ENCODE results near the gene AVL9. TPM values are rescaled to one million over a fixed set of nuclear protein-coding genes. Genes with fewer than 3 reads are reported as not detected.
"Not testable (repeated sequence)": the region's sequence is repeated elsewhere in the genome, so short reads cannot be mapped to it uniquely, and the experiment has no call there.

Gene AVL9
- total RNA-seq, 1 experiment from 2014 or later = 29.2 TPM

DNA sequence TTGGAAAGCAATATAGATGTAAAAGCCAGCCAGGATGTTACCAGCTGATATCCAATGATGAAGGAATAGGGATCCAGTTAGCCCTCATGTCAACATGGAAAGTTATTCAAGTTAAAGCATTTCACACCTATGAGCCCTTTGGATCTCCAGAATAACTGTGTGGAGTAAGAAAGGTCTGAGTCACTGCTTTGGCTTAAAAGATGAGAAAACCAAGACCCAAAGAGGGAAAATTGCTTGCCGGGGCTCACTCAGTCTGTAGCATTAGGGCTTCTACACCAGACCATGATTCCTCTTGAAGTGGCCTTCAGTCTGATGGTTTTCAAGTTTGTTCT lies 17.7 kb upstream of the AVL9 start:
- Histone ChIP-seq H3K36me3 (no peaks in the 10 kb centered on the region), H3K4me3 (no peak overlapping the region), H3K27me3 (no peaks in the 10 kb centered on the region), H3K4me1 (no peaks in the 10 kb centered on the region), H3K27ac (no peak overlapping the region), H3K9me3 (replicated peaks) (no peaks in the 10 kb centered on the region)
- DNase-seq = no peak

DNA sequence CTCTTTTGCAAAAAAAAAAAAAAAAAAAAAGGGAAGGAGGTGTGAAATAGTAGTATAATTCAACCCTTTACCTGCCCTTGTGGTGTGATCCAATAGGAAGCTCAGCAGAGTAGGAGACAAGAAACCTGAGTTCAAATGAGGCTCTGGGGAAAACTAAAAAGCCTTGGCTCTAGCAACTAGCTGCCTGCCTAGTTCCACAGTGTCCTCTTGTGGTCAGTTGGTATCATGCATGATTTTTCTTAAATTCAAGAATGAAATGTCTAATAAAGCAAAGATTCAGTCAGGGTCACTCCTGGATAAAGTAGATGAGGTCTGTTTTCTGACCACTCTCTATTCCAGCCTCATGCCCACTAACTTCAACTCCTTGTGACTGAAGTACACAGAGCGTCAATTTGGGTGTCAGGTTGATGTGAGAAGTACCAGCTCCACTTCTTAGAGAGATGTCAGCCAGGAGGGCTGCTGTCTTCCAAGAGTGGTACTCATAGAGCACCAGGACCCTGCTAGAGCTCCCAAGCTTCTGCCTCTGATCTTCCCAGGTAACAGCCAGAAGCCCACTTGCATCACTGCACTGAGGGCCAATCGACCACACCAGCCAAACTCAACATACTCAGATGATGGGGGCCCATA lies 15.6 kb upstream of the AVL9 start:
- DNase-seq = peak; percentile 39 to 73
- H3K36me3 ChIP-seq = no peaks in the 10 kb centered on the region
- H3K4me3 ChIP-seq = no peak overlapping the region
- H3K9me3 ChIP-seq (replicated peaks) = no peaks in the 10 kb centered on the region
- no peaks in the 10 kb centered on the region for H3K27me3 ChIP-seq
- no peak overlapping the region for H3K27ac ChIP-seq
- H3K4me1 ChIP-seq = no peaks in the 10 kb centered on the region

DNA sequence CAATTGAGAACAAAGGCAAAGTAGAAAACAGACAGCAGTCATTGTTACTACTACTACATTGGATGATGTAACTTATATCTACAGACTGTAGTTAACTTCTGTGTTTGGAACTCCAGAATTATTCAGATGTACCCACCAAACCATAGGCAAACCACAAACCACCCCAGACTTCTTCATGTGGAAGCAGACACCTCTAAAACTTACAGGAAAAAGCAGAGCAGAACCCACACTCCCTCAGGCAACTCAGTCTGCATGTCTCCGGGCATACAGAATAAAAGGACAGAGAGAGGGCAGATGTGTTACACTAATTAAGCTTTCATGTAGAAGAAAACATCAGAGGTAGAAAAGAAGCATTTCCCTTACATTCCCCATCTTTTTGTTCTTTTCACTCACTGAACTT lies 14.1 kb upstream of the AVL9 start:
- Histone ChIP-seq H3K4me3 (no peak overlapping the region), H3K4me1 (no peaks in the 10 kb centered on the region), H3K9me3 (replicated peaks) (no peaks in the 10 kb centered on the region), H3K36me3 (peaks cover under 1% of the 10 kb centered on the region; the same call in 1 of the 2 replicates), H3K27ac (no peak overlapping the region), H3K27me3 (no peaks in the 10 kb centered on the region)
- DNase-seq = no peak

DNA sequence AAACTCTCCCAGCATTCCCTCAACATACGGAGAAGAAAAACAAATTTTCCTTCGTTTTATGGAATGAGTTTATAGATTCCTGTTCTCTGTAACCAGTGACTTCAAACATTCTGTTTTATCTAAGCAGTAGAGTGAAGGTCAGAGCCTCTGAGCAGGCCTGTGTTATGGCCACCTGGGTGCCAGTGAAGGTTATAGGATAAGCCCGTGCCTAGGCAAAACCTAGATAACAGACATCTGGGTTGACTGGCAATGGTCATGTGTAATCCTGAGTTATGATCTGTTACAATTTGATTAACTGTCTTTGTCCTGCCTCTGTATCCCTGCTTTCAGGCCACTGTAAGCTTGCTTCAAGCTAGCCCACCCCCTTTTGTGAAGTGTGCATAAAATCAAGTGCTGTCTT lies 13.4 kb upstream of the AVL9 start:
- peaks cover 8% of the 10 kb centered on the region for H3K36me3 ChIP-seq
- no peaks in the 10 kb centered on the region for H3K4me1 ChIP-seq
- no peak overlapping the region for H3K4me3 ChIP-seq
- H3K27me3 ChIP-seq = no peaks in the 10 kb centered on the region
- H3K9me3 ChIP-seq (replicated peaks) = no peaks in the 10 kb centered on the region
- no peak overlapping the region for H3K27ac ChIP-seq
- DNase-seq = no peak

DNA sequence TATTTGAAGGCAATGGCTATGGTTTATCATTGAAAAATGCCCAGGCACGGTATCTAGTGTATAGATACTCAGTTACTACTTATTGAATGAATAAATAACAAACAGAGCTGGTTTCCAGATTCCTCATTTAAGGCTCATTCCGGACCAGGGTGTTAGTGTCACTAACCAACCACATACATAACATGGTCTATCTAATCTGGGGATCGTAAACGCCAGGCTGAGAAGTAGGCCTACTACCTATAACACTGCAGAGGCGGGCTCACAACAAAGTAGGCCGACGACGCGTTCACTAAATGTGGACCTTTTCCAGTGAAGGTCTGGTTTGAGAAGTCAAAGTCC lies 5.5 kb upstream of the AVL9 start:
- Histone ChIP-seq H3K36me3 (peaks cover 15% of the 10 kb centered on the region), H3K27me3 (no peaks in the 10 kb centered on the region), H3K9me3 (replicated peaks) (no peaks in the 10 kb centered on the region), H3K27ac (peak overlapping the region; percentile 75), H3K4me1 (no peaks in the 10 kb centered on the region; the same call in 1 of the 2 replicates), H3K4me3 (peak overlapping the region; percentile 83)
- DNase-seq = no peak

DNA sequence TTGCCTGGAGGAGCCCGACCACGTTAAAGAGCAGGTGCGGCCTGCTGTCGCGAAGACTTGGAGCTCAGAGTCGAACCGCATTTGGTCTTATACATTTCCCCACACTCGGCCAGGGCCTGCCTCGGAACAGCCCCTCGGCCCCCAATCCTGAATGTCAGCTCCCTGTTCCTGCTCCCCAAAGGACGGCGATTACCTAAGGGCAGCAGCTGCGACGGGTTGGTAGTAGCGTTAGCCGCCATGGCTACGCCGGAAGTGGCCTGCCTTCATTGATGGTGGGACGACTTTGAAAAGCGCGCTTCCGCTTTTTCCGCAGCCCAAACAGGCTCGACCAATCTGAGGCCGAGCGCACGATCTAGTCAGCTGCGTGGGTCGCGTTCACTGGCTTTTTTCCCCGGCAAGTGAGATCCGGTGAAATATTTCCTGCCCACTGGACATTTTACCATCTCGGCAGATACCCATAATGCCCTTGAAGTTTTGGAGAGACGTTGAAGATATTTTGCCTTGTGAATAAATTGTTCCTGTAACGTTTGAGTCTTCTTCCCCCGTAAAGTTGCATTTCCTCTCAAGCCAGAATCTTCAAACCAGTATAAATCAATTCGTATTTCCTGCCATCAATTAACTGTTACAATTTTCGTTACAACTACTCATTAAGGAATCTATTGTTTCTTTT lies 5.0 kb upstream of the AVL9 start, which contains the start of gene LSM5:
LSM5 (minus strand) TSS at position 254 of the 670 bp plus-strand sequence; CDS start at position 239, 15 bp downstream.
- Histone ChIP-seq H3K9me3 (replicated peaks) (no peaks in the 10 kb centered on the region), H3K4me3 (peak within 1 kb of the TSS; percentile 83), H3K36me3 (peaks cover 15% of the 10 kb centered on the region), H3K4me1 (no peaks in the 10 kb centered on the region; the same call in 1 of the 2 replicates), H3K27ac (peak within 1 kb of the TSS; percentile 75), H3K27me3 (no peaks in the 10 kb centered on the region)
- peak; percentile 95 to 97 for DNase-seq

DNA sequence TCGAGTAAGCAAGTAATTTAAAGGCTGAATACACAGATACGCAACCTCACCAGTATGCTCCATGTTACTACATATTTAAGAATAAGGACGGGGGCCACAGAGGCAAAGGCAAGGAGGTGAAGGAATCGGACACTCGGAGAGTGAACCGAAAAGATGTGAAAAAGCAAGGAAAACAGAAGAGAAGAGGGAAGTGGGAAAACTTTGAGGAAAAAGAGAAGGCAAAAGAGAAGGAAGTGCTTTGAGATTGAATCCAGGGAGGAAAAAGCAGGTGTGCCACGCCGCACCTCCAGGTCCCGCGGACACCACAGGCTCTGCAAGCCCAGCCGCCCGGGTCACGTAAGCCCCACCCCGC lies 367 bp upstream of the AVL9 start:
- H3K4me3 ChIP-seq = peak overlapping the region; percentile 98
- DNase-seq = no peak
- H3K27ac ChIP-seq = no peak overlapping the region
- no peaks in the 10 kb centered on the region for H3K4me1 ChIP-seq
- H3K27me3 ChIP-seq = no peaks in the 10 kb centered on the region
- no peaks in the 10 kb centered on the region for H3K9me3 ChIP-seq (replicated peaks)
- peaks cover 2% of the 10 kb centered on the region; the same call in 1 of the 2 replicates for H3K36me3 ChIP-seq

DNA sequence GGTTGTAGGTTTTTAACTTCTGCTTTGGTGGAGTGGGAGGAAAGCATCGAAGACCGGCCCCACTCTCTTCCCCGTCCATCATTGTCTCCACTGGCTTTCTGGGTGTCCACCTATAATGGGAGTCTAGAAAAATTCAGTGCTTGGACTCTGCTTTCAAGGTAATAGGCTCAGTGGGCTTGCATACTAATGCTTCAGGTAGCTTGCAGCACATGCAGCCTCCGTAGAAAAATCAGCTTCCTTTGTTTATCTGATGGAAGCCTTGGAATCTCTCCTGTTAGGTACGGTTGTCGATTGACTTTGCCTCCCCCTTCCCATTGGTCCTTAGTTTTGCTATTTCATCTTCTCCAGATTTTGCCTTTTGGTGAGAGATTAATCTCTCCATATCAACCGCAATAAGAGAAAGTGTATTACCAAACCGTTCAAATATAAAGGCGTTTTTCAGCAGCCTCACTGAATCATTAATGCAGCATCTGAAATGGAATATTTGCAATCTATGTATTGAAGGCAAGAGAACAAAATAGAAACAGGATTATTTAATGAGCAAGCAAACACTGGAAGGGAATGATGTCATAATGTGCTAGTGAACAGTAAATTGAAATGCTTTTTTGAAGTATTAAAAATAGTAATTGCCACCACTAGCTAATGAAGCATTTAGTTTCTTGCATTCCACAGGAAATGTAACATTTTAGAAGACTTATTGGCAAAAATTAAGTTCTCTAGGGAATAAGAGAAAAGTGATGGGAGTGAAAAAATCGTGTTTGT lies 944 bp downstream of the AVL9 start:
- peaks cover 2% of the 10 kb centered on the region; the same call in 1 of the 2 replicates for H3K36me3 ChIP-seq
- H3K27me3 ChIP-seq = no peaks in the 10 kb centered on the region
- H3K4me1 ChIP-seq = peaks cover 5% of the 10 kb centered on the region
- peak overlapping the region; percentile 89 for H3K27ac ChIP-seq
- no peaks in the 10 kb centered on the region for H3K9me3 ChIP-seq (replicated peaks)
- no peak for DNase-seq
- peak overlapping the region; percentile 98 for H3K4me3 ChIP-seq

DNA sequence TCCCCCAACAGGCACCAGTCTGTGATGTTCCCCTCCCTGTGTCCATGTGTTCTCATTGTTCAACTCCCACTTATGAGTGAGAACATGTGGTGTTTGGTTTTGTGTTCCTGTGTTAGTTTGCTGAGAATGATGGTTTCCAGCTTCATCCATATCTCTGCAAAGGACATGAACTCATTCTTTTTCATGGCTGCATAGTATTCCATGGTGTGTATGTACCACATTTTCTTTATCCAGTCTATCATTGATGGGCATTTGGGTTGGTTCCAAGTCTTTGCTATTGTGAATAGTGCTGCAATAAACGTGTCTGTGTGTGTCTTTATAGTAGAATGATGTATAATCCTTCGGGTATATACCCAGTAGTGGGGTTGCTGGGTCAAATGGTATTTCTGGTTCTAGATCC lies 4.5 kb downstream of the AVL9 start:
- H3K27ac ChIP-seq; H3K4me3 ChIP-seq; H3K9me3 ChIP-seq (replicated peaks); H3K36me3 ChIP-seq; H3K27me3 ChIP-seq; DNase-seq: not testable (repeated sequence)
- H3K4me1 ChIP-seq = peaks cover 11% of the 10 kb centered on the region

DNA sequence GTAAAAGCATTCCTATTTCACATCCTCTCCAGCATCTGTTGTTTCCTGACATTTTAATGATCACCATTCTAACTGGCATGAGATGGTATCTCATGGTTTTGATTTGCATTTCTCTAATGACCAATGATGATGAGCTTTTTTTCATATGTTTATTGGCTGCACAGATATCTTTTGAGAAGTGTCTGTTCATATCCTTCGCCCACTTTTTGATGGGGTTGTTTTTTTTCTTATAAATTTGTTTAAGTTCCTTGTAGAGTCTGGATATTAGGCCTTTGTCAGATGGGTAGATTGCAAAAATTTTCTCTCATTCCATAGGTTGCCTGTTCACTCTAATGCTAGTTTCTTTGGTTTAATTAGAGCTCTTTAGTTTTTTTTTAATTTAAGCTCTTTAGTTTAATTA lies 4.9 kb downstream of the AVL9 start:
- H3K4me1 ChIP-seq = peaks cover 11% of the 10 kb centered on the region
- not testable (repeated sequence) for H3K27me3 ChIP-seq; H3K36me3 ChIP-seq; H3K9me3 ChIP-seq (replicated peaks); H3K4me3 ChIP-seq; DNase-seq; H3K27ac ChIP-seq

DNA sequence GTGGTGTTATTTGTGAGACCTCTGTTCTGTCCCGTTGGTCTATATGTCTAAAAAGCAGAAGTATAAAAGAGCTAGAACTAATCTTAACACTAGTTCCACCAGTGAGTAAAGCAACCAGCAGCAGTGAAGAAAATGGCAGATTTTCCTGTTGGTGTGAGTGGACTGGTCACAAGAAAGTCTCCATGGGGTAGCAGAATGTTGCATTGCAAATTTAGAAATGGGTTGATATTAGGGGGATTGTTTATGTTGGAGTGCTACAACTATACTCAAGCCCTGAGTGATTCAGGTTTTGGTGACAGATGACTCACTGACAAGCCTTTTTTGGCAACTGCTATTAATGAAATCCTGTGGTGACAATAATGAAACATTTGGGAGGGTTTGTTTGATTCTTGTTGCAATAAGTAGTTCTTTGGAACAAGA lies 5.6 kb downstream of the AVL9 start:
- Histone ChIP-seq H3K9me3 (replicated peaks) (no peaks in the 10 kb centered on the region), H3K27me3 (no peaks in the 10 kb centered on the region), H3K4me1 (peaks cover 11% of the 10 kb centered on the region), H3K27ac (no peak overlapping the region; the same call in 1 of the 2 replicates), H3K36me3 (peaks cover 7% of the 10 kb centered on the region), H3K4me3 (no peak overlapping the region)
- DNase-seq = no peak

DNA sequence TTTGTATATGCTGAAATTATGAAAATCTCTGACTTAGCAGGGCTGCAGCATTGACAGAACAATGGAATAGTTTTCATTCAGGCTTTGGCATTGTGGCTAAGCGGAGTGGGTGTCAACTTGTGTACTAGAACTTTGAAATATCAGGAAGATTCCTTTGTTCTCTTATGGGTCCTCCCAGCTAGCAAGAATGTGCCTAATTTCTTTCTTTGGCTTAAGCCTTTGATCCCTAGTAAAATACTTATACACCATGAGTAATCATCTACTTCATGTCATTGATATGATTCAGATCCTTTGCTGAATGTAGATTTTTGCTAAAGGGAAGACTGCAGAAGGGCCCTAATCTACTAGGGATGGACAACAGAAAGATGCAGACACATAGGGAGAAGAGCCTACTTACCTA lies 6.2 kb downstream of the AVL9 start:
- no peak overlapping the region for H3K4me3 ChIP-seq
- peak in 1 of 2 experiments; percentile 6 for DNase-seq
- H3K4me1 ChIP-seq = peaks cover 11% of the 10 kb centered on the region
- no peaks in the 10 kb centered on the region for H3K27me3 ChIP-seq
- no peaks in the 10 kb centered on the region for H3K9me3 ChIP-seq (replicated peaks)
- peaks cover 7% of the 10 kb centered on the region for H3K36me3 ChIP-seq
- H3K27ac ChIP-seq = no peak overlapping the region; the same call in 1 of the 2 replicates

DNA sequence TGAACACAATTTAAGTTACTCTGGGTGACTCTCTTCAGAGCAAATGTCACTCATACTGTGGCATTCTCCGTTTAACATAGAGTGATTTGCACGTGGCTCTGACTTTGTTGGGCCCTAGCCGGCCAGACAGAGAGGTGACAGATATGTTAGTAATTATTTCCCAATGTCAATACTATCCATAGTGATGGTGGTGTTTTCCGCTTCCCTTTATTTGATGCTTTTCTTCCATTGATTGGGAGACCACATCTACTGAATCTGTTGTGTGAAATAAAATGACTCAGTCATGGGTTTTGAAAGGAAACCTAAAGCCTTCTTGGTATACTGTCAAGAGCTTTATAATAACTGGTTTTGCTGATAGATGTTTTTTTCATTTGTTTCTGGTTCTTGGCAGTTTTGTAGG lies 7.4 kb downstream of the AVL9 start:
- Histone ChIP-seq H3K4me1 (peaks cover 11% of the 10 kb centered on the region), H3K9me3 (replicated peaks) (no peaks in the 10 kb centered on the region), H3K4me3 (no peak overlapping the region), H3K27ac (no peak overlapping the region), H3K27me3 (no peaks in the 10 kb centered on the region), H3K36me3 (peaks cover 7% of the 10 kb centered on the region)
- DNase-seq = no peak

DNA sequence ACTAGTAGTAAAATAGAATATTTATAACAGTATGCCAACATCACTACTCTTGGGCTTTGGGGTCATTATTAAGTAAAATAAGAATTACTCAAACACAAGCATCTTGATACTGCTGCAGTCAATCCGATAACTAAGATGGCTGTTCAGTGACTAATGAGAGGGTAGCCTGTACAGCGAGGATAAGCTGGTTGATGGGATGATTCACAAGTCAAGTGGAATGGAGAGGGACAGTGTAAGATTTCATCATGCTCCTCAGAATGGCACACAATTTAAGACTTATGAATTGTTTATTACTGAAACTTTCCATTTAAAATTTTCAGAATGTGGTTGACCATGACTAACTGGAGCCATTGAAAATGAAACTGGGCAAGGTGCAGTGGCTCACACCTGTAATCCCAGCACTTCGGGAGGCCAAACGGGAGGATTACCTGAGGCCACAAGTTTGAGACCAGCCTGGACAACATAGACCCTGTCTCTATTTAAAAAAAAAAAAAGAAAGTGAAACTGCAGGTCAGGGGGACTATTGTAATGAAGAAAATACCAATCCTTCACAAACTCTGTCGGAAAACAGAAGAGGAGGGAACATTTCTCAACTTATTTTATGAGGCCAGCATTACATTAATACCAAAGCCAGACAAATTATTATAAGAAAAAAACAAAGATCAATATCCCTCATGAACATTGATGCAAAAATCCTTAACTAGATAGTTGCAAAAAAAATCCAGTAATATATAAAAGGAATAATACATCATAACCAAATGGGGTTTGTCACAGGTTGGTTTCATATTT lies 11.2 kb downstream of the AVL9 start:
- peak in 1 of 2 experiments; percentile 16 for DNase-seq
- Histone ChIP-seq H3K9me3 (replicated peaks) (0 out of 2 replicates have a peak, but pooled peaks cover 3% of the 10 kb centered on the region), H3K4me1 (peaks cover 4% of the 10 kb centered on the region), H3K4me3 (no peak overlapping the region), H3K27ac (no peak overlapping the region), H3K36me3 (peaks cover 8% of the 10 kb centered on the region), H3K27me3 (no peaks in the 10 kb centered on the region)

DNA sequence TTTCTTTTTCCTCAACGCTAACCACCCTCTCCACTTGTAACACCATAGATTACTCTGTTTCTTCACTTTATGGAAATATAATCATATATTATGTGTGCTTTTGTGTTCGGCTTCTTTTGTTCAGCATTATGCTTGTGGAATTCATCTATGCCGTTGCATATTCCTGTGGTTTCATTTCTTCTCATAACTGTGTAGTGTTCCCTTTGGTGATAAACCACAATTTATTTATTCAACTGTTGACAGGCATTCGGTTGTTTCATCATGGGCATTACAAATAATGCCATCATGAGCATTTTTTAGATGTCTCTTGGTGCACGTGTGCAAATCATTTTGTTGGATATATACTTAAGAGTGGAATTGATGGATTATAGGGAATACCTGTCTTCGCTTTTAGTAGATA lies 12.1 kb downstream of the AVL9 start:
- H3K27me3 ChIP-seq = no peaks in the 10 kb centered on the region
- no peak for DNase-seq
- H3K27ac ChIP-seq = no peak overlapping the region
- H3K4me3 ChIP-seq = no peak overlapping the region
- 0 out of 2 replicates have a peak, but pooled peaks cover 3% of the 10 kb centered on the region for H3K9me3 ChIP-seq (replicated peaks)
- H3K4me1 ChIP-seq = no peaks in the 10 kb centered on the region
- peaks cover 8% of the 10 kb centered on the region for H3K36me3 ChIP-seq

All from SJCRH30 (cell line).